Keratinocyte (primary cell): ENCODE data around the gene MTSS2. TPM values are rescaled to one million over a fixed set of nuclear protein-coding genes. Genes with fewer than 3 reads are reported as not detected.

ENCODE experiments used
- DNase-seq: peaks from one replicate; pipeline ENCODE4 v3.0.0-alpha.2; 2011; ENCODE audit warnings: low read depth, missing footprints, low spot score
- FAIRE-seq: peaks from 2 replicates; lab custom pipeline; 2011; peaks lifted over from hg19 to GRCh38; lab: Jason Lieb, UNC
- H2AFZ ChIP-seq: 2 replicates; pipeline ENCODE4 v1.6.0; 2012; ENCODE audit warnings: low read length, control low read depth, inconsistent platforms; ENCODE audit not compliant: control insufficient read depth
- H3K27ac ChIP-seq: 2 replicates; pipeline ENCODE4 v1.5.1; 2011; ENCODE audit warnings: low read length; ENCODE audit not compliant: control insufficient read depth, insufficient read depth
- H3K27me3 ChIP-seq: 3 replicates; pipeline ENCODE4 v1.6.0; 2011; ENCODE audit warnings: low read length; ENCODE audit not compliant: control insufficient read depth, insufficient read depth; ENCODE audit errors: extremely low read depth
- H3K36me3 ChIP-seq, 2 experiments: 2 replicates in 1 of 2; 3 replicates in 1 of 2; pipeline ENCODE4 v1.5.1; 2011; ENCODE audit warnings: low read length in 2 of 2, mild to moderate bottlenecking in 1 of 2; ENCODE audit not compliant: control insufficient read depth in 2 of 2, insufficient read depth in 2 of 2; ENCODE audit errors: extremely low read depth in 1 of 2
- H3K4me1 ChIP-seq: 3 replicates; pipeline ENCODE4 v1.5.1; 2011; ENCODE audit warnings: low read length; ENCODE audit not compliant: control insufficient read depth, insufficient read depth; ENCODE audit errors: extremely low read depth
- H3K4me2 ChIP-seq: 3 replicates; pipeline ENCODE4 v1.6.0; 2011; ENCODE audit warnings: low read depth, low read length; ENCODE audit not compliant: control insufficient read depth, insufficient read depth; ENCODE audit errors: extremely low read depth
- H3K4me3 ChIP-seq, 3 experiments: fragments of 200-600 bp in 1 of 3; sonication (generic) in 1 of 3; 2 replicates in 2 of 3; 3 replicates in 1 of 3; pipeline ENCODE4 v1.5.1; 2011 to 2016; ENCODE audit warnings: low read length in 3 of 3, mild to moderate bottlenecking in 3 of 3, control low read depth in 2 of 3, inconsistent platforms in 1 of 3, low read depth in 1 of 3, mixed read lengths in 1 of 3, mixed run types in 1 of 3, moderate library complexity in 1 of 3; ENCODE audit not compliant: control insufficient read depth in 2 of 3, insufficient read depth in 2 of 3; ENCODE audit errors: extremely low read depth in 1 of 3
- H3K79me2 ChIP-seq: 2 replicates; pipeline ENCODE4 v1.6.0; 2012; ENCODE audit warnings: low read length; ENCODE audit not compliant: control insufficient read depth, insufficient read depth
- H3K9ac ChIP-seq: 3 replicates; pipeline ENCODE4 v1.6.0; 2011; ENCODE audit warnings: low read length; ENCODE audit not compliant: control insufficient read depth, insufficient read depth; ENCODE audit errors: extremely low read depth
- H3K9me1 ChIP-seq: 3 replicates; pipeline ENCODE4 v1.6.0; 2011; ENCODE audit warnings: low read length; ENCODE audit not compliant: control insufficient read depth, insufficient read depth; ENCODE audit errors: extremely low read depth
- H3K9me3 ChIP-seq: 2 replicates; pipeline ENCODE4 v1.5.1; 2012; ENCODE audit warnings: low read depth, low read length; ENCODE audit not compliant: control insufficient read depth
- H4K20me1 ChIP-seq: 3 replicates; pipeline ENCODE4 v1.6.0; 2011; ENCODE audit warnings: low read length; ENCODE audit not compliant: control insufficient read depth, insufficient read depth; ENCODE audit errors: extremely low read depth
- EZH2 ChIP-seq: IDR thresholded peaks from one replicate; pipeline ENCODE4 v1.6.1; 2012; ENCODE audit warnings: inconsistent platforms, mild to moderate bottlenecking, low read length, moderate library complexity
- dilution Hi-C: fragments of 300-500 bp; cut with MboI; formaldehyde crosslinking; loops from one replicate; pipeline ENCODE4 v1.7.0; 2020; ENCODE audit warnings: low sequenced_read_pairs; ENCODE audit not compliant: extremely low pct_ligation_motif_present
- polyA plus RNA-seq, 5 experiments: library from polyadenylated mRNA; depleted of rRNA in 3 of 5; stranded (reverse) in 3 of 5; stranded (forward) in 1 of 5; unstranded in 1 of 5; fragments of >200 nt; gene quantifications; 1 replicate in 1 of 5; 2 replicates in 3 of 5; 3 replicates in 1 of 5; pipeline versions ENCODE4 v1.2.1 to v1.2.3, GENCODE V29; 2011 to 2012; ENCODE audit warnings: missing spikeins in 2 of 5, low read depth in 1 of 5, low replicate concordance in 1 of 5
- TF ChIP-seq, protein P1 (sequence below), 3 experiments: IDR thresholded peaks in 1 of 3; conservative IDR thresholded peaks in 1 of 3; optimal IDR thresholded peaks in 1 of 3; 2 replicates in 2 of 3; 3 replicates in 1 of 3; pipeline versions ENCODE3 to v1.5.1; 2011; ENCODE audit warnings: low read length in 3 of 3, mild to moderate bottlenecking in 3 of 3, moderate library complexity in 2 of 3, control low read depth in 1 of 3, inconsistent platforms in 1 of 3; ENCODE audit not compliant: insufficient read depth in 2 of 3; ENCODE audit errors: extremely low read depth in 1 of 3

Gene MTSS2
- polyA plus RNA-seq, 1 donor (not counting 4 experiments of a cell fraction or from before 2014, with no cell fraction given) = 13.3 TPM

DNA sequence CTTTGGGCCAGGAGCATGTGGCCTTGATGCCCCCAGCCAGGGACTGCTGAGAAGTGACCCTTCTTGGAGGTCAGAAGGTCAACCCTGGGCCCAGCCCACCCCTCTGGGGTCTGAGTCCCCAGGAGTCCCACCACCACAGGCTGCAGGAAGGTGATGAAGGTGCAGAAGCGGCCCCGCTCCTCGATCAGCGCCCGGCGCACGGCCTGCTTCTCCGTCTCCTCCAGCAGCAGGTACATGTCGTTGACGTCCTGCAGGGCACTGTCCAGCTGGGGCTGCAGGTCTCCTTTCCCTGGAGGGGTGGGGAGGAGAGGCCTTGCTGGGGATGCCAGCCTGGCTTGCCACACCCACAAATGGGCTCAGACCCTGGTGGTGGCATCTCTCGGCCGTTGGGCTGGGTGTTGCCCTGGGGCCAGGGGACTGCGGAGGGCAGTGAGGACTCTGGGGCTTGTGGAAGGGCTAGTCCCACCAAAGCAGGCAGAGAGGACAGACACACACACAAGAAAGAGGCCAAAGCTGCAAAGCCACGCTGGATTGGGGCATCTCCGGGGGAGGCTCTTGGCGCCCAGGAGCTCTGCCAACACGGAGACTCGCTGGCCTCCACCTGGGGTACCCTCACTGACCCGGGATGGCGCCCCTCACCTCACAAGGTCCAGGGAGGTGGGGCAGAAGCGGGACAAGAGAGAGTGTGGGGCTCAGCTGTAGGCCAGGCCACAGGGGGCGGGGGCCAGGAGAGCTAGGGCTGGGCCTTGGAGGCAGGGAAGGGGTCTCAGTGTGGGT lies 7.5 kb downstream of the MTSS2 start:
- Histone ChIP-seq H3K36me3 (peaks cover 31 to 32% of the 10 kb centered on the region in 2 experiments), H3K27me3 (no peaks in the 10 kb centered on the region), H3K4me2 (no peak overlapping the region), H3K27ac (no peak overlapping the region), H4K20me1 (peaks cover 6% of the 10 kb centered on the region), H3K4me3 (no peak overlapping the region), H3K9me1 (no peaks in the 10 kb centered on the region), H3K4me1 (peaks cover 22% of the 10 kb centered on the region), H2AFZ (no peak overlapping the region), H3K79me2 (peaks cover 30% of the 10 kb centered on the region), H3K9me3 (no peaks in the 10 kb centered on the region), H3K9ac (no peak overlapping the region)
- no peak for DNase-seq
- dilution Hi-C loops = no loop called here
- TF ChIP-seq EZH2 = no peak
- TF ChIP-seq, protein P1, sequence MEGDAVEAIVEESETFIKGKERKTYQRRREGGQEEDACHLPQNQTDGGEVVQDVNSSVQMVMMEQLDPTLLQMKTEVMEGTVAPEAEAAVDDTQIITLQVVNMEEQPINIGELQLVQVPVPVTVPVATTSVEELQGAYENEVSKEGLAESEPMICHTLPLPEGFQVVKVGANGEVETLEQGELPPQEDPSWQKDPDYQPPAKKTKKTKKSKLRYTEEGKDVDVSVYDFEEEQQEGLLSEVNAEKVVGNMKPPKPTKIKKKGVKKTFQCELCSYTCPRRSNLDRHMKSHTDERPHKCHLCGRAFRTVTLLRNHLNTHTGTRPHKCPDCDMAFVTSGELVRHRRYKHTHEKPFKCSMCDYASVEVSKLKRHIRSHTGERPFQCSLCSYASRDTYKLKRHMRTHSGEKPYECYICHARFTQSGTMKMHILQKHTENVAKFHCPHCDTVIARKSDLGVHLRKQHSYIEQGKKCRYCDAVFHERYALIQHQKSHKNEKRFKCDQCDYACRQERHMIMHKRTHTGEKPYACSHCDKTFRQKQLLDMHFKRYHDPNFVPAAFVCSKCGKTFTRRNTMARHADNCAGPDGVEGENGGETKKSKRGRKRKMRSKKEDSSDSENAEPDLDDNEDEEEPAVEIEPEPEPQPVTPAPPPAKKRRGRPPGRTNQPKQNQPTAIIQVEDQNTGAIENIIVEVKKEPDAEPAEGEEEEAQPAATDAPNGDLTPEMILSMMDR (optimal IDR thresholded peaks at IDR 0.05 in 1 of 3, IDR thresholded peaks at IDR 0.05 in 1 of 3, conservative IDR thresholded peaks at IDR 0.05 in 1 of 3; ENCODE audit: extremely low read depth in 1 of 3, insufficient read depth in 2 of 3, low read length in 3 of 3) = no peak
- no peak for FAIRE-seq

DNA sequence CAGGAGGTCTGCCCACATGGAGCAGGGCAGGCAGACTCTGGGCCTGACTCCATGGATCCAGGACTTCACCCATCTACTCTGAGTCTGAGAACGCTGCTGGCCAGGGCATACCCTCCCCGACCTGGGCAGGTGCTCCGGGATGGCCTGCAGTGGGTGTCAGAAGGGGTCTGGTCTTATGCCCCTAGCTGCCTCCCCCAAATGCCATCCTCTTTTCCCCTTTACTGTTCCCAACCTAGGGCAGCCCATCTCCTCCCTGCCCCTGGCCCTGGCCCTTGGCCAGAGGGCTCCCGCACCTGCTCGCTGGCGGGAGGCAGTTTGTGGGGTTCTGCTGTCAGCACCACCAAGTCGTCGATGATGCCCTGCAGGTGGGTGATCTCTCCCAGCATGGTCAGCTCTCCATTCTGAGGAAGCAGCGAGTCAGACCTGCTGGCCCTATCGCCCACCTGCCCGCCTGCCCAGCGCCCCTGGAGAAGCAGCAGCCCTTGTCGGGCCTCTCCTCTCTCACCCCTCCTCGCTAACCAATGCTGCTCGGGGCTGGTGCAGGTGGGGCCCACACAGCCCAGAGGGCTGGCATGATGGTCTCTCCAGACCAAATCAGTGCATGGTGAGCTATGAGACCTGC lies 8.2 kb downstream of the MTSS2 start:
- DNase-seq (no peak), FAIRE-seq (no peak)
- Histone ChIP-seq H3K4me3 (no peak overlapping the region), H3K9ac (no peak overlapping the region), H3K4me2 (no peak overlapping the region), H3K27me3 (no peaks in the 10 kb centered on the region), H4K20me1 (peaks cover 6% of the 10 kb centered on the region), H2AFZ (no peak overlapping the region), H3K27ac (no peak overlapping the region), H3K4me1 (peaks cover 15% of the 10 kb centered on the region), H3K36me3 (peaks cover 31 to 32% of the 10 kb centered on the region in 2 experiments), H3K79me2 (peaks cover 23% of the 10 kb centered on the region), H3K9me3 (no peaks in the 10 kb centered on the region), H3K9me1 (no peaks in the 10 kb centered on the region)
- dilution Hi-C loops = no loop called here
- TF ChIP-seq, protein P1 (optimal IDR thresholded peaks at IDR 0.05 in 1 of 3, IDR thresholded peaks at IDR 0.05 in 1 of 3, conservative IDR thresholded peaks at IDR 0.05 in 1 of 3; ENCODE audit: extremely low read depth in 1 of 3, insufficient read depth in 2 of 3, low read length in 3 of 3) = no peak
- no peak for TF ChIP-seq EZH2
